ENCODE results near the gene DTWD1. TPM values are rescaled to one million over a fixed set of nuclear protein-coding genes. Genes with fewer than 3 reads are reported as not detected.

Gene DTWD1
- total and polyA plus RNA-seq, 2 of the 13 experiments (the other 11 are each of a cell fraction or from before 2014, with no cell fraction given) = 12.7 to 18.3 TPM

DNA sequence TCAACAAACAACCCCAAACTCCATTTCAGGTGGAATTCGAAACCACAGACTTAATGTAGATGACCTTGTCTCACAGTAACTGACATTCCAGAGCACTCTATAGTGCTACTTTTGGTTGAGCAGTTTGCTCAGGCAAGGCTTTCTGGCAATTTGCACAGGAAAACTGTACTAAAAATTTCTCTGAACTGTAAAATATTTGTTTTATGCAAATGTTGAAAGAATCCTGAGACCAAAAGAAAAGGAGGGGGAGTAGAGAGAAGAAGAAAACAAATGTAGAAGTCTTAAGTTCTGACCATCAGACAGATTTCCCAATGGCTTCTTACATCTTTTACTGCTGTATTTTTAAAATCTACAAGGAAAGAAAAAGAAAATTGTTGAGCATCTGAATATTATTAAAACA, 53.5 kb downstream of the DTWD1 start:
- Histone ChIP-seq H3K4me1 (ENCODE audit: insufficient read depth, low read length) (no peaks in the 10 kb centered on the region), H3K27me3 (ENCODE audit: control insufficient read depth in 1 of 2, insufficient read depth in 2 of 2, low read length in 2 of 2) (no peaks in the 10 kb centered on the region), H4K20me1 (ENCODE audit: insufficient read depth, low read length) (no peaks in the 10 kb centered on the region), H3K79me2 (ENCODE audit: insufficient read depth, low read length) (no peaks in the 10 kb centered on the region), H3K36me3 (replicated peaks in 1 of 2; ENCODE audit: control insufficient read depth in 1 of 2, insufficient read depth in 2 of 2, low read length in 2 of 2) (no peaks in the 10 kb centered on the region), H2AFZ (ENCODE audit: low read length) (no peak overlapping the region), H3K4me2 (ENCODE audit: low read depth, low read length) (no peak overlapping the region), H3K27ac (ENCODE audit: extremely low read length, insufficient read depth, low read length) (no peak overlapping the region), H3K9ac (ENCODE audit: insufficient read depth, low read depth, low read length) (no peak overlapping the region), H3K4me3 (replicated peaks in 1 of 3; ENCODE audit: insufficient read depth in 1 of 3, low read depth in 2 of 3, low read length in 3 of 3) (no peak overlapping the region), H3K9me3 (ENCODE audit: low read length) (no peaks in the 10 kb centered on the region)
- in situ Hi-C loops (cut with HindIII; ENCODE audit: extremely low pct_ligation_motif_present, low pct_unique_long_range_greater_than_20kb) = no loop called here
- CTCF ChIA-PET (ENCODE audit: low intra/inter-chr PET ratio, low total read pairs) = no interaction called here
- TF ChIP-seq ONECUT2 (CRISPR knock-in tag; IDR thresholded peaks at IDR 0.05) = no peak
- TF ChIP-seq GATAD2A (CRISPR knock-in tag; IDR thresholded peaks at IDR 0.05) = no peak
- TF ChIP-seq TP53 (CRISPR knock-in tag; conservative IDR thresholded peaks at IDR 0.05) = no peak
- TF ChIP-seq, protein P1, sequence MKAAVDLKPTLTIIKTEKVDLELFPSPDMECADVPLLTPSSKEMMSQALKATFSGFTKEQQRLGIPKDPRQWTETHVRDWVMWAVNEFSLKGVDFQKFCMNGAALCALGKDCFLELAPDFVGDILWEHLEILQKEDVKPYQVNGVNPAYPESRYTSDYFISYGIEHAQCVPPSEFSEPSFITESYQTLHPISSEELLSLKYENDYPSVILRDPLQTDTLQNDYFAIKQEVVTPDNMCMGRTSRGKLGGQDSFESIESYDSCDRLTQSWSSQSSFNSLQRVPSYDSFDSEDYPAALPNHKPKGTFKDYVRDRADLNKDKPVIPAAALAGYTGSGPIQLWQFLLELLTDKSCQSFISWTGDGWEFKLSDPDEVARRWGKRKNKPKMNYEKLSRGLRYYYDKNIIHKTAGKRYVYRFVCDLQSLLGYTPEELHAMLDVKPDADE (CRISPR knock-in tag; IDR thresholded peaks at IDR 0.05) = no peak
- BruUV-seq (replicated peaks) = no TSS peak
- no peak for ATAC-seq
- POLR2A ChIA-PET = no interaction called here
- DNase-seq (ENCODE audit: low spot score) = no peak
- intact Hi-C loops (cut with micrococcal nuclease; ENCODE audit: unreplicated experiment) = no loop called here
- 37% methylated on average over 1 of the region's 1 CpG for WGBS (ENCODE audit: low lambda C conversion rate)
- FAIRE-seq = no peak

DNA sequence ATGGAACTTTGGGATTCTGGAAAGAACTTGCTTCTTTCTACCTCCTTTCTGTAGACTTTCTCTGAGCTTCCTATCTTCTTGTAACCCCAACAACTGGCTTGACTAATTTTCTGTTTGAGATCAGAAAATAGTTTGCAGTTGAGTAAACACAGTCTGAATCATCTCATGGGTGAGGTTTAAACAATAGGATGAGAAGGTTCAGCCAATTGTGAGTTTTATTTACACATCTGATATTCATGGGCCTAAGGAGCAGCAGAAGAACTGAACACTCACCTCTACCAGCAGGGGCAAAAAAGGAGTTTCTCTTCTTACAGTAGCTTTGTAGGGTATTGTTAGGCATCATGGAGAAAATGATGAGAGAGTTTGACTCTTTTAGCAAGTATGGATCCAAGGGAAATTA, 54.2 kb downstream of the DTWD1 start:
- ChIA-PET CTCF (ENCODE audit: low intra/inter-chr PET ratio, low total read pairs) (no interaction called here), POLR2A (interaction anchor here (1.7 kb wide), 1 partner anchor 82 kb away, joined by 3 read pairs; no protein-coding TSS in a partner anchor)
- in situ Hi-C loops (cut with HindIII; ENCODE audit: extremely low pct_ligation_motif_present, low pct_unique_long_range_greater_than_20kb) = no loop called here
- Histone ChIP-seq H3K27me3 (ENCODE audit: control insufficient read depth in 1 of 2, insufficient read depth in 2 of 2, low read length in 2 of 2) (no peaks in the 10 kb centered on the region), H3K4me2 (ENCODE audit: low read depth, low read length) (no peak overlapping the region), H3K4me1 (ENCODE audit: insufficient read depth, low read length) (no peaks in the 10 kb centered on the region), H2AFZ (ENCODE audit: low read length) (no peak overlapping the region), H3K4me3 (replicated peaks in 1 of 3; ENCODE audit: insufficient read depth in 1 of 3, low read depth in 2 of 3, low read length in 3 of 3) (no peak overlapping the region), H3K9me3 (ENCODE audit: low read length) (no peaks in the 10 kb centered on the region), H3K36me3 (replicated peaks in 1 of 2; ENCODE audit: control insufficient read depth in 1 of 2, insufficient read depth in 2 of 2, low read length in 2 of 2) (no peaks in the 10 kb centered on the region), H3K79me2 (ENCODE audit: insufficient read depth, low read length) (no peaks in the 10 kb centered on the region), H3K27ac (ENCODE audit: extremely low read length, insufficient read depth, low read length) (no peak overlapping the region), H4K20me1 (ENCODE audit: insufficient read depth, low read length) (no peaks in the 10 kb centered on the region), H3K9ac (ENCODE audit: insufficient read depth, low read depth, low read length) (no peak overlapping the region)
- intact Hi-C loops (cut with micrococcal nuclease; ENCODE audit: unreplicated experiment) = no loop called here
- FAIRE-seq (no peak), DNase-seq (ENCODE audit: low spot score) (peak; percentile 9), ATAC-seq (no peak)
- BruUV-seq (replicated peaks) = no TSS peak
- TF ChIP-seq SOX5 (CRISPR knock-in tag; IDR thresholded peaks at IDR 0.05; ENCODE audit: borderline replicate concordance) (peak; percentile 29; the same call in 1 of the 2 replicates), ZNF607 (CRISPR knock-in tag; IDR thresholded peaks at IDR 0.05; ENCODE audit: borderline replicate concordance) (no peak), TP53 (CRISPR knock-in tag; conservative IDR thresholded peaks at IDR 0.05) (no peak), MED8 (CRISPR knock-in tag; IDR thresholded peaks at IDR 0.05; ENCODE audit: insufficient replicate concordance) (no peak), SMC3 (IDR thresholded peaks at IDR 0.05; ENCODE audit: low read length) (no peak), ZNF777 (CRISPR knock-in tag; IDR thresholded peaks at IDR 0.05) (no peak)
- TF ChIP-seq, protein P2, sequence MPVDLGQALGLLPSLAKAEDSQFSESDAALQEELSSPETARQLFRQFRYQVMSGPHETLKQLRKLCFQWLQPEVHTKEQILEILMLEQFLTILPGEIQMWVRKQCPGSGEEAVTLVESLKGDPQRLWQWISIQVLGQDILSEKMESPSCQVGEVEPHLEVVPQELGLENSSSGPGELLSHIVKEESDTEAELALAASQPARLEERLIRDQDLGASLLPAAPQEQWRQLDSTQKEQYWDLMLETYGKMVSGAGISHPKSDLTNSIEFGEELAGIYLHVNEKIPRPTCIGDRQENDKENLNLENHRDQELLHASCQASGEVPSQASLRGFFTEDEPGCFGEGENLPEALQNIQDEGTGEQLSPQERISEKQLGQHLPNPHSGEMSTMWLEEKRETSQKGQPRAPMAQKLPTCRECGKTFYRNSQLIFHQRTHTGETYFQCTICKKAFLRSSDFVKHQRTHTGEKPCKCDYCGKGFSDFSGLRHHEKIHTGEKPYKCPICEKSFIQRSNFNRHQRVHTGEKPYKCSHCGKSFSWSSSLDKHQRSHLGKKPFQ (CRISPR knock-in tag; IDR thresholded peaks at IDR 0.05; ENCODE audit: insufficient replicate concordance) = no peak
- TF ChIP-seq, protein P3, sequence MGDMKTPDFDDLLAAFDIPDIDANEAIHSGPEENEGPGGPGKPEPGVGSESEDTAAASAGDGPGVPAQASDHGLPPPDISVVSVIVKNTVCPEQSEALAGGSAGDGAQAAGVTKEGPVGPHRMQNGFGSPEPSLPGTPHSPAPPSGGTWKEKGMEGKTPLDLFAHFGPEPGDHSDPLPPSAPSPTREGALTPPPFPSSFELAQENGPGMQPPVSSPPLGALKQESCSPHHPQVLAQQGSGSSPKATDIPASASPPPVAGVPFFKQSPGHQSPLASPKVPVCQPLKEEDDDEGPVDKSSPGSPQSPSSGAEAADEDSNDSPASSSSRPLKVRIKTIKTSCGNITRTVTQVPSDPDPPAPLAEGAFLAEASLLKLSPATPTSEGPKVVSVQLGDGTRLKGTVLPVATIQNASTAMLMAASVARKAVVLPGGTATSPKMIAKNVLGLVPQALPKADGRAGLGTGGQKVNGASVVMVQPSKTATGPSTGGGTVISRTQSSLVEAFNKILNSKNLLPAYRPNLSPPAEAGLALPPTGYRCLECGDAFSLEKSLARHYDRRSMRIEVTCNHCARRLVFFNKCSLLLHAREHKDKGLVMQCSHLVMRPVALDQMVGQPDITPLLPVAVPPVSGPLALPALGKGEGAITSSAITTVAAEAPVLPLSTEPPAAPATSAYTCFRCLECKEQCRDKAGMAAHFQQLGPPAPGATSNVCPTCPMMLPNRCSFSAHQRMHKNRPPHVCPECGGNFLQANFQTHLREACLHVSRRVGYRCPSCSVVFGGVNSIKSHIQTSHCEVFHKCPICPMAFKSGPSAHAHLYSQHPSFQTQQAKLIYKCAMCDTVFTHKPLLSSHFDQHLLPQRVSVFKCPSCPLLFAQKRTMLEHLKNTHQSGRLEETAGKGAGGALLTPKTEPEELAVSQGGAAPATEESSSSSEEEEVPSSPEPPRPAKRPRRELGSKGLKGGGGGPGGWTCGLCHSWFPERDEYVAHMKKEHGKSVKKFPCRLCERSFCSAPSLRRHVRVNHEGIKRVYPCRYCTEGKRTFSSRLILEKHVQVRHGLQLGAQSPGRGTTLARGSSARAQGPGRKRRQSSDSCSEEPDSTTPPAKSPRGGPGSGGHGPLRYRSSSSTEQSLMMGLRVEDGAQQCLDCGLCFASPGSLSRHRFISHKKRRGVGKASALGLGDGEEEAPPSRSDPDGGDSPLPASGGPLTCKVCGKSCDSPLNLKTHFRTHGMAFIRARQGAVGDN (CRISPR knock-in tag; IDR thresholded peaks at IDR 0.05) = no peak

All from HepG2 (cell line).